Measurements from ENCODE around the gene CD2.

DNA sequence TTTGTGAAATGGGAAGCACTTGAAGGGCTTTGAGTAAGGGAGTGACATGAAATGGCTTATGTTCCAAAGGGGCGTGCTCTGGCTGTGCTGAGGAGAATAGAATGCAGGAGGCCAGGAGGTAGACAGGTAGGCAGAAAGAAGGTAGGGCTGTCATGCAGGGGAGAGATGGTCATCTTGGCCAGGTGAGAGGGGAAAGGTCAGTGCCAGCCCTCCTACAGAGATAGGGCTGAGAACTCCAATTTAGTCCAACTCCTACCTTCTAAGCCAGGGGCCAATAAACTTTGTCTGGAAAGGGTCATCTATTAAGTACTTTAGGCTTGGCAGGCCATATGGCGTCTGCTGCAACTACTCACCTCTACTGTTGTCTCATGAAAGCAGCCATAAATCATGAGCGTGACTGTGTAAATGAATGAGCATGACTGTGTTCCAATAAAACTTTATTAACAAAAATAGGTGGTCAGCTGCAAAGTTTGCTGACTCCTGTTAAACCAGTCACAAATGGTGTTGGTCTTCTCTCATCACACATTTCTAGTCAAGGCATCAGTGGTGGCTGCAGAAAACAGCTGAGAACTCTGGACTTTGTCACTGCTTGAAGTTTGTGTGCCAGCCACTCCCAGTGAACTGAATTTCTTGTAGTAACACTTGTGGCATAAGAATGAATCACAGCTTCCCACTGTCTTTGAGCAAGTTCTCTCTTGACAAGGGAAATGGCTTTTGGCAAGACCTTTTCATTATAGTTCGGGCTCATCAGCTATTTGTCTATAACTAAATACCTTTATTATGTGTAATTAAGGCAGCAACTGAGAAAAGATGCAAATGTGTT lies 32.0 kb upstream of the CD2 start:
- no peak for TF ChIP-seq CTCF (IDR thresholded peaks at IDR 0.05)
- TF ChIP-seq POLR2A (IDR thresholded peaks at IDR 0.05), result no peak

Data from body of pancreas (tissue), 4 donors.